WERI-Rb-1 (cell line): ENCODE results near the gene CRABP1.

Experiments used
- DNase-seq: peaks from one replicate; pipeline ENCODE4 v3.0.0-alpha.2; 2020
- H3K27ac ChIP-seq: fragments of 250-450 bp; sonication (Bioruptor Pico); 2 replicates; pipeline ENCODE4 v1.5.1; 2020; ENCODE audit warnings: mild to moderate bottlenecking, moderate library complexity
- H3K27me3 ChIP-seq: fragments of 250-450 bp; sonication (Bioruptor Pico); 2 replicates; pipeline ENCODE4 v1.5.1; 2021; ENCODE audit warnings: mild to moderate bottlenecking, low read depth, moderate library complexity; ENCODE audit not compliant: insufficient read depth, severe bottlenecking
- H3K36me3 ChIP-seq: fragments of 250-450 bp; sonication (Bioruptor Pico); 2 replicates; pipeline ENCODE4 v1.5.1; 2020; ENCODE audit warnings: mild to moderate bottlenecking, moderate library complexity
- H3K4me3 ChIP-seq: 2 replicates; pipeline ENCODE4 v1.5.1; 2011; ENCODE audit warnings: low read depth, mild to moderate bottlenecking, control low read depth, low read length
- H3K9me3 ChIP-seq: fragments of 250-450 bp; sonication (Bioruptor Pico); 2 replicates; pipeline ENCODE4 v1.5.1; 2021; ENCODE audit warnings: mild to moderate bottlenecking, moderate library complexity; ENCODE audit not compliant: severe bottlenecking
- TF ChIP-seq, protein P1 (sequence below): IDR thresholded peaks from 2 replicates; pipeline ENCODE4 v1.5.1; 2011; ENCODE audit warnings: low read depth, mild to moderate bottlenecking, control low read depth, inconsistent platforms, low read length

The CRABP1 gene

GRCh38 chr15:78301326-78301725 lies 38.8 kb upstream of the CRABP1 start:
- no peak for DNase-seq
- TF ChIP-seq, protein P1, sequence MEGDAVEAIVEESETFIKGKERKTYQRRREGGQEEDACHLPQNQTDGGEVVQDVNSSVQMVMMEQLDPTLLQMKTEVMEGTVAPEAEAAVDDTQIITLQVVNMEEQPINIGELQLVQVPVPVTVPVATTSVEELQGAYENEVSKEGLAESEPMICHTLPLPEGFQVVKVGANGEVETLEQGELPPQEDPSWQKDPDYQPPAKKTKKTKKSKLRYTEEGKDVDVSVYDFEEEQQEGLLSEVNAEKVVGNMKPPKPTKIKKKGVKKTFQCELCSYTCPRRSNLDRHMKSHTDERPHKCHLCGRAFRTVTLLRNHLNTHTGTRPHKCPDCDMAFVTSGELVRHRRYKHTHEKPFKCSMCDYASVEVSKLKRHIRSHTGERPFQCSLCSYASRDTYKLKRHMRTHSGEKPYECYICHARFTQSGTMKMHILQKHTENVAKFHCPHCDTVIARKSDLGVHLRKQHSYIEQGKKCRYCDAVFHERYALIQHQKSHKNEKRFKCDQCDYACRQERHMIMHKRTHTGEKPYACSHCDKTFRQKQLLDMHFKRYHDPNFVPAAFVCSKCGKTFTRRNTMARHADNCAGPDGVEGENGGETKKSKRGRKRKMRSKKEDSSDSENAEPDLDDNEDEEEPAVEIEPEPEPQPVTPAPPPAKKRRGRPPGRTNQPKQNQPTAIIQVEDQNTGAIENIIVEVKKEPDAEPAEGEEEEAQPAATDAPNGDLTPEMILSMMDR, result no peak
- no peaks in the 10 kb centered on the region for H3K9me3 ChIP-seq

GRCh38 chr15:78301828-78302227 lies 38.3 kb upstream of the CRABP1 start:
- H3K27ac ChIP-seq, result no peak overlapping the region
- no peak overlapping the region for H3K4me3 ChIP-seq
- DNase-seq, result no peak
- no peaks in the 10 kb centered on the region; the same call in 1 of the 2 replicates for H3K36me3 ChIP-seq
- no peaks in the 10 kb centered on the region for H3K27me3 ChIP-seq
- TF ChIP-seq, protein P1, result no peak
- H3K9me3 ChIP-seq, result no peaks in the 10 kb centered on the region

More at GRCh38 chr15:78301326-78301725, 38.8 kb upstream of the CRABP1 start:
- Histone ChIP-seq H3K27me3 (no peaks in the 10 kb centered on the region), H3K36me3 (no peaks in the 10 kb centered on the region; the same call in 1 of the 2 replicates), H3K4me3 (no peak overlapping the region), H3K27ac (no peak overlapping the region)

DNA sequence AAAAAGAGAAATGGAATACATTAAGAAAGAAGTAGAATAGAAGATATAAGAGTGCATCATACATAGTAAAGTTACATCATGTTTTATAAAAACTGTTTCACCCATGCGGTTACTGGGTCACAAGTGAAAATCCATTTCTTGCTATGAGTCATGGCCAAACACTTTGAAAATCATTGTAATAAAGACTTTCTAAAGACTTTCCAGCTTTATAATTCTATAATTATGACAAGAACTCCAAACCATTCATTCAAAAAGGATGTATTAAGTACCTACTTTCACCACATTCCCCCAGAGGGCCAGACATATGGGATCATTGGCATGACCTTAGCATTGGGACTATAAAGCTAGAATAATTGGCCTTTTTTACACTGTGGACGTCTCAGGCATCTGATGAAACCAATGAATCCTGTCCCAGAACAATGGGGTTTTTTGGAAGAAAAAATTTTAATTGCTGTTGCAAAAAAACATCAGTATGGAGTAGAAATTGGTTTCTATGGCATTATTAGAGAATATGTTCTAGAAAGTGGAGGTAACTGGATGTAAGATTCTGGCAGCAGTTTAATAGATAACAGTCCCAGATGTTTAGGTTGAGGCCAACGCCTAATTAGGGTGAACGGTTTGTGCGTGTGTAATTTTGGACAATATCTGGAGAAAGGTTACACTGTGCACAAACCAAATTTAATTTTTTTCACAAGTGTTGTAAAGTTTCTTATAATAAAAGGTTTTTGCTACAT lies 37.4 kb upstream of the CRABP1 start:
- no peak overlapping the region for H3K27ac ChIP-seq
- TF ChIP-seq, protein P1, result no peak
- DNase-seq, result no peak

GRCh38 chr15:78304216-78305066 lies 35.7 kb upstream of the CRABP1 start:
- TF ChIP-seq, protein P1, result no peak
- peak overlapping the region; percentile 0 for H3K27ac ChIP-seq
- no peaks in the 10 kb centered on the region for H3K36me3 ChIP-seq
- DNase-seq, result peak; percentile 43
- H3K9me3 ChIP-seq, result no peaks in the 10 kb centered on the region
- no peaks in the 10 kb centered on the region for H3K27me3 ChIP-seq
- H3K4me3 ChIP-seq, result no peak overlapping the region

More for the DNA sequence above, 37.4 kb upstream of the CRABP1 start:
- Histone ChIP-seq H3K9me3 (no peaks in the 10 kb centered on the region), H3K36me3 (no peaks in the 10 kb centered on the region; the same call in 1 of the 2 replicates), H3K4me3 (no peak overlapping the region), H3K27me3 (no peaks in the 10 kb centered on the region)

DNA sequence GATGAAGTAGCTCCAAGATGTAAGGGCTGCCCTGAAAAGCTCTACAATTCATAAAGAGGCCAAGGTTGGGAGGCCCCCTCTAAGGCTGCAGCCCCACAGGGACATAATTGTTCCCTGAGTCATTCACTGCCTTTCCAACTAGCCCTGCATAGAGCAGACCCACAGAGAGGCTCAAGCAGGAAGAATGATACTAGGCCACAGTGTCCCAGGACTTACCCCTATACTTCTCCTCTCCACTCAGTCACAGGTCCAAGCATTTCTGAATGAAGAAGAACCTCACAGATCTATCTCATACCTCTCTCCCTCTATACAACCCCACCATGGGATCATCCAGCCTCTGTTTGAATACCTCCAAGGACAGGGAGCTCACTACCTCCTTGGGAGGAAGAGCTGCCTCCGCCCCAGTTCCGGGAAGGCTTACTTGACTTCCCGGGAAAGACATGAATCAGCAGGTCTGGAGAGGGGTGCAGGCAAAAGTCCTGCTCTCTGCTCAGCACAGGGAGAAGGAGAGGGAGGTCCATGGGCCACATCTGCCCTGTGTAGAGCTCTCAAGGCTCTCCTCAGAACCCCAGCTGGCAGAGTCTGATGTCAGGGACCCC lies 33.9 kb upstream of the CRABP1 start:
- Histone ChIP-seq H3K9me3 (no peaks in the 10 kb centered on the region), H3K27me3 (no peaks in the 10 kb centered on the region), H3K36me3 (no peaks in the 10 kb centered on the region), H3K4me3 (no peak overlapping the region), H3K27ac (no peak overlapping the region)
- DNase-seq, result no peak
- TF ChIP-seq, protein P1, result no peak
